AG08396 (cell line): ENCODE measurements around the gene ERFL.

ENCODE experiments used
- DNase-seq: peaks from one replicate; pipeline ENCODE4 v3.0.0; 2012; ENCODE audit warnings: low spot score, mixed read lengths

ERFL gene

GRCh38 chr19:41912899-41913537, 15.2 kb downstream of the ERFL start:
- no peak for DNase-seq

- no peak for DNase-seq
Observed at GRCh38 chr19:41911889-41912731, 16.1 kb downstream of the ERFL start.

DNA sequence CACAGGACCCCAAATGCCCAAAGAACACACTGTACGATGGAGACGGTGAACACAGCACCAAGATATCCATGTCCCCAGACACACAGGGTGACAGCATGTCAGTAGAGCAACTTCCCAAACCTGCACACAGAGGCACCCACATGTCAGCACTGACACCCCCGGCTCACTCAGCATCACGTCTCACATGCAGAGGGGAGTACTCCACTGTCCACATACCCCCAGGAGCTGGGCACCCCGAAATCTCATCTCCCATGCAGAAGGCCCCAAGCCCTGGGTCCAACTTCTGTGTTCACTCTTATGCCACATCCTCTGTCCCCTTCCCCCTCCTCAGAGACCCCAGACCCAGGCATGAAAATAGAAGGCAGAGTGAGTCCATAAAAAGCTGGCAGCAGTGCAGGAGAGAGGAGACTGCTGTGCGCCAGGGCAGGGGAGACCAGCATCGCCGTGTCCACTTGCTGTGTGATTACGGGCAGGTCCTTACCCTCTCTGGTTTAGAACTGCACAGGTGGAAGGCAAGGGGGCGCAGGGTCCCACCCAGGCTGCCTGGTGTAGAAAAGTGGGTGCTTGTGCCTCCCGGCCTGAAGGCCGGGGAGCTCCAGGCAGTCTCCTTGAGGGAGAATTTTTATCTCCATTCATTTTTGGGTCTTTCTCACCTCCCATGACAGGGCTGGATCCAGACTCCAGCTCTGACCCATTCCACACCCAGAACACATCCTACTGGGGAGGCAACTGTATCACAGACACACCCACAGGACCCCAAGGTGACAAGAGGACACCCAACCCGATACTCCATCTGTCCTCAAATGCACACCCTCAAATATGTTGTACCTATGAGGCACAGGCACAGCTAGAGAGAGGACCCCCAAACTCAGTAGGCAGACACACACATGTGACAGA, 17.0 kb downstream of the ERFL start:
- no peak for DNase-seq

DNA sequence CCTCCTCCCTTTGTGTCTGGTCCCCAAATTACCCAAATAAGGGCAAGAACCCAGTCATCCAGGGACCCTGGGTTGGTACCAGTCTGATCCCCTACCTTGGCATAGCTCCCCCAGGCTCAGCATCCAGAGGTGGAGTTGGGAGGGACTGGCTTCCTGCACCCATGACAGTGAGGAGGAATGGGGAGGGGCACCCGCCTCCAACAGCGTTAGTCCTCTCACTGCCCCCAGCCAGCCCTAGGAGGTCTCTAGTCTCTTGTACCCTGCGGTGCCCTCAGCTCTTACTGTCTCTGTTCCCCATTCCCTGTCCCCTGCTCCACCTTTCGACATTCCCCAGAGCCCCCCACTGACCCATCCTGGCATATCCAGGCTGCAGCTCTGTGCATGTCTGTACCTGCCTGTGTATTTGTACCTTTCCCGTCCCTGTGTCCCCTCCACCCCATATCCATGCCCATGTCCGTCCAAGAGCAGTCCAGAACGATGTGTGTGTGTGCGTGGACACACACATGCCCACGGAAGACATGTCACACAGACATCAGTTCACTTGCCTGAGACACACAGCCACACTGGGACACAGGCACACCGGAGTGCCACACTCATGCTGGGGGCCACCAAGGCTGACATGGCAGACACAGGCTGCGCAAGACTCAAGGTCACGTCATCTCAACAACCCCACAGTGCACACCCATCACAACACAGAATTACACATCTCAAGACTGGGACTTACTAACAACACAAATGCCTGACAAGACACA, 17.8 kb downstream of the ERFL start:
- no peak for DNase-seq

- no peak for DNase-seq
Observed at GRCh38 chr19:41909706-41910105, 18.5 kb downstream of the ERFL start.

DNA sequence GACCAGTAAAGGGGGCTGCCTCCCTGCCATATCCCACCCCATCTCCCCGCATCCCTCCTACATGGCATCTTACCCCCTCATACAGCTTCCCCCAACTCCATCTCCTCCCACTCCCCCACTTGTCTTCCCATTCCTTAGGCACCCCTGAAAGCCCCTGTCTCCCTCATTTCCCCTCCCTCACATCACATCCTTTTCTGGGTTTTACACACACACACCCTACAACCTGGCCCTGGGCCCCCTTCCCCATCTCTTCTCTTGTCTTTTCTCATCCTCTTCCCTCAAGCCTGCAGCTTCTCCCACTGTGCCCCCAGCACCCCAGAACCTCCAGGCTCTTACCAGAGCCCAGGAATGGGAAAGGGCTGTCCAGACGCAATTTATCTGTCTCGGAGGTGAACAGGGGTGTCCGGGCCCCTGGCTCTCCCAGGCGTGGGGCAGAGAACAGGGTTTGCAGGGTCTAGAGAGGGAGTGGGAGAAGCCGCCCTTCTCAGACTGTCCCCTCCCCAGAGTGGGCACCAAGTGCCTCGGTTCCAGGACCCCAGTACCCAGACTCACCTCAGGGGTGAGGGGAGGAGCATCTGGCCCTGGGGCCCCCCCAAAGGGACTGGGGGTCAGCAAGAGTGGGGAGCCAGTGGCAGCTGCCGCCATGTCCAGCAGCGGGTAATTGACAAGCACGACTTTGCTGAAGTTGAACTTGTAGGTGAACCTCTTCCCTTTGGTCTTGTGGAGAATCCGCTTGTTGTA, 19.4 kb downstream of the ERFL start:
- DNase-seq: no peak

- DNase-seq: no peak
Observed at GRCh38 chr19:41907994-41908615, 20.1 kb downstream of the ERFL start.

DNA sequence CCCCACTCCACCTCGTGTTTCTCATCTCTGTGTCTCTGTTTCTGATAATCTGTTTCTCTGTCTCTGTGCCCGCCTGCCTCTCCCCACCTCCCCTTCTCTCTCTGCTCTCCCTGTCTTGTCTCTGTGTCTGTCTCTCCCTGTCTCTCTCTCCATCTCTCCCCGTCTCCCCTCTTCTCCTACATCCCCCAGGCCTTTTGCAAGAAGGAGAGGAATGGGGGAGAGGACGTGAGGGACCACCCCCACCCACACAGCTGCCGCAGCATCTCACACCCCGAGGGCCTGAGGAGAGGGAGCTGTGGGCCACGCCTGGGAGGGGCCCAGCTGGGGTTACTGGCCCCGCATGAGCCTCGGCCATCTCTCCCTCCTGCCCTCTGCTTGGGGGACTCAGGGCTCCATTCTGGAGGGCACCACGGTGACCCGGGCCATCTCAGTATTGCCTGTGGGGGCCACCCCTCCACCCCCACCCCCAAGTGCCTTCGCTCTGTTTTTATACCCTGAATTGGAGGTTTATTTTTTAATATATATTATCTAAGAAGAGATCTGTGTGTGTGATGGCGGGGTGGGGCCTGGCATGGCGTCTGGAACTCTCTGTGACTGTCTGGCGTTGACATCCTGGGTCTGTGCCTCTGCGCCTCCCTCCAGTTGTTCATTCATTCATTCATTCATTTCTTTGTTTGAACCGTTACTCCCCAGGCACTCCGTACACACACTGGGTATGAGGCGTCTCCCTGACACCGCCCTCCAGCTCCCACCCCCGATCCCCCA, 21.2 kb downstream of the ERFL start:
- no peak for DNase-seq

GRCh38 chr19:41906271-41906670, 22.0 kb downstream of the ERFL start:
- DNase-seq: no peak

- no peak for DNase-seq
Observed at GRCh38 chr19:41905273-41906002, 22.8 kb downstream of the ERFL start.

DNA sequence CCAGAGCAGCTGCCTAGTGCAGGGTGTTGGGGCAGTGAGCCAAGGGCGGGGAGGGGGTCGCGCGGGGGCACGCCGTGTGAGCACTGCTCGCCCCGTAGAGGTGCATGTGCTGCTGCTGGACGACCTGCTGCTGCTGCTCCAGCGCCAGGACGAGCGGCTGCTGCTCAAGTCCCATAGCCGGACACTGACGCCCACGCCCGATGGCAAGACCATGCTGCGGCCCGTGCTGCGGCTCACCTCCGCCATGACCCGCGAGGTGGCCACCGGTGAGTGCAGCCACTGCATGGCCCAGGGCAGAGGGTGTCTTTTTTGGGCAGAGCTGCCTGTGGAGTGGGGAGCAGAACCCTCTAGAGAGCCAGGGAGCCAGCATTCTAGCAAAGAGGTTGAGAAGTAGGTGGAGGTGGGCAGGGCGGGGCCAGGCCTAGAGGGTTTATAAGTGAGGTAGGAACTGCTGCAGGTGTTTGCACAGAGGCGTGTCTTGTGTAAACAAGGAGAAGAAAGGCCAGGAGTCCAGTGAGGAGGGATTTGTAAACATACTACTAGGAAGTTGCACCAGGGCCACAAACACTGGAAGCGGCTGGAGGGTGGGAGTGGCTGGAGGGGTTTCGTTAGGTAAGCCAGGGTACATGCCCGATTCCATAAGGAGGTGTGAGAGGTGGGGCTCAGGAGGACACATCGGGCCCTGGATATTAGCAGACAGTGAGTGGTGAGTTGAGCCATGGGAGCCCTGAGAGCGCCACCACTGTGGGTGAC, 24.0 kb downstream of the ERFL start:
- no peak for DNase-seq

- DNase-seq: no peak
Observed at GRCh38 chr19:41903193-41903953, 24.9 kb downstream of the ERFL start.

DNA sequence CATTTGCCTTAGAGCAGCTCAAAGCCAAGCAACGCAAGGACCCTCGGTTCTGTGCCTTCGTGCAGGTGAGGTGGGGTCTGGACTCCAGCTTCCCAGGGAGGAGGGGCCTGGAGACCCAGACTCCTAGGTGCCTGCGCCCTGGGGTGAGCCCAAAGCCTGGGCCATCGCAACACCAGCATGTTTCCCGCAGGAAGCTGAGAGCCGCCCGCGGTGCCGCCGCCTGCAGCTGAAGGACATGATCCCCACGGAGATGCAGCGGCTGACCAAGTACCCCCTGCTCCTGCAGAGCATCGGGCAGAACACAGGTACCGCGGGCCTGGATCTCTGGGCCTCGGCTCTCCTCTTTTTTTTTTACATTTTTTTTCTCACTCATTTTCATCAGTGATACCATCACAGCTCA, 25.7 kb downstream of the ERFL start:
- no peak for DNase-seq

DNA sequence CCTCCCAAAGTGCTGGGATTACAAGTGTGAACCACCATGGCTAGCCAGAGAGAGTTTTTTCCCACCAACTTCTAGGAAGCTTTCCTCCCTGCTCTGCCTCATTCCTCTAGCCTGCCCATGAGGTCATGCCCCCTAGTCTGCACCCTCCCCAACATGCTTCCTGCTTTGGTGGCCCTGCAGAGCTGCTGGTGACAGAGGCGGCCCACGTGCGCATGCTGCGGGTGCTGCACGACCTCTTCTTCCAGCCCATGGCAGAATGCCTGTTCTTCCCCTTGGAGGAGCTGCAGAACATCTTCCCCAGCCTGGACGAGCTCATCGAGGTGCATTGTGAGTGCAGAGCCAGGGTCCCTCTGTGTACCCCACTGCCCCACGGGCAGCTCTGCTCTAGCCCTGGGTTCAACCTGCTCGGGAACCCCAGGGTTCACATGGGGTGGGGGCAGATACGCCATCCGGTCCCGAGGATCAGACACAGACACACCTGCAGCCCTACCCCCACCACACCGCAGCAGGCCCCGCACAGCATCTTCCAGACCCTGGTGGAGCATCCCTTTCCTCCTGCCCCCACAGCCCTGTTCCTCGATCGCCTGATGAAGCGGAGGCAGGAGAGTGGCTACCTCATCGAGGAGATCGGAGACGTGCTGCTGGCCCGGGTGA, 26.4 kb downstream of the ERFL start:
- DNase-seq: no peak

DNA sequence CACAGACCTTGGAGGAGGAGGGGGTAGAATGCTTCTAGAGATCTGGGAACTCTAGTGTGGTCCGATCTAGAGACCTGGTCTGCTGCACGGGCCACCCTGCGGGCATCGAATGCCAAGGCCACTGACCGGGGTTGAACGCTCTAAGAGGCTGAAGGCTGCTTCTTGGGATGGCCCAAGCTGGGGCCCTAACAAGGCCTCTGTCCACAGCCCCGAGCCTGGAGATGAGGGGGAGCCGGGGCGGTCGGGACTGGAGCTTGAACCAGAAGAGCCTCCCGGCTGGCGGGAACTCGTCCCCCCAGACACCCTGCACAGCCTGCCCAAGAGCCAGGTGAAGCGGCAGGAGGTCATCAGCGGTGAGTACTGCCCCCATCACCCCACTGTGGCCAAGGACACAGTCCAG, 30.0 kb downstream of the ERFL start:
- no peak for DNase-seq

DNA sequence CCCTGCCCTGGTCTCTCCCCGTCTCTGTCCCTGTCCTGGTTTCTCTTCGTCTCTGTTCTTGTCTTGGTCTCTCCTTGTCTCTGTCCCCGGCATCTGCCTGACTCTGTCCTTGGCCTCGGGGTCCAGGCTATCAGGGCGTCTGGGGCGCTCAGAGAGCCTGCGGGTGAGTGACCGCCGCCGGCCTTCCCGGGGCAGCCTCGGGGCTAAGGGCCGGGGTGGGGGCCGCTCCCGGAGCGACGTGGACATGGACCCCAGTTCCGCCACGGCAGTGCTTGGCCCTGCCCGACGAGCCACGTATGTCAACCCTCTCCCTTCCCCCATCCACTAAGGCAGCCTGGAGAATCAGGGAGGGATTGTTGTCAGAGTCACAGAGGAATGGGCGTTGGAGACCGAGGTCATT, 30.4 kb downstream of the ERFL start:
- DNase-seq: no peak

DNA sequence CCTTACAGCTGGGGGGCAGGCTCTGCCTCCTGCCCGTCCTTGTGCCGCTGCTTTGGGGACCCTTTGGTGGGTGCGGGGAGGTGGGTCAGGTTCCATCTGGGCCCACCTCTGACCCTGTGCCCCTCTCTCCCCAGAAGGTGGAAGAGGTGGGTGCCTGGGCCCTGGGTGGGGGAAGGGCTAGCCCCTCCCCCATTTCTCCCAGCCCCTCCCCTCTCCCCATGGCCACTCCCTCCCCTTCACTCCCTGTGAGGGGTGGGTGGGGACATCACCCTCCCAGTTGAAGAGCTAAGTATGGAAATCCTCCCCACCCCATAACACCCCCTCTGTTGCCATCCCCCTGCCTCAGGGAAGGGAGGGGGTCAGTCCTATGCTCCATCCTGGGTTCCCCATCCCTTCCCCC, 31.1 kb downstream of the ERFL start:
- no peak for DNase-seq
